ENCODE data around the gene MRPL10.

MRPL10 gene

GRCh38 chr17:47811709-47812108, 19.6 kb downstream of the MRPL10 start:
- DNase-seq, result no peak

- no peak for DNase-seq
These were observed 20.3 kb downstream of the MRPL10 start for GRCh38 chr17:47810901-47811635.

DNA sequence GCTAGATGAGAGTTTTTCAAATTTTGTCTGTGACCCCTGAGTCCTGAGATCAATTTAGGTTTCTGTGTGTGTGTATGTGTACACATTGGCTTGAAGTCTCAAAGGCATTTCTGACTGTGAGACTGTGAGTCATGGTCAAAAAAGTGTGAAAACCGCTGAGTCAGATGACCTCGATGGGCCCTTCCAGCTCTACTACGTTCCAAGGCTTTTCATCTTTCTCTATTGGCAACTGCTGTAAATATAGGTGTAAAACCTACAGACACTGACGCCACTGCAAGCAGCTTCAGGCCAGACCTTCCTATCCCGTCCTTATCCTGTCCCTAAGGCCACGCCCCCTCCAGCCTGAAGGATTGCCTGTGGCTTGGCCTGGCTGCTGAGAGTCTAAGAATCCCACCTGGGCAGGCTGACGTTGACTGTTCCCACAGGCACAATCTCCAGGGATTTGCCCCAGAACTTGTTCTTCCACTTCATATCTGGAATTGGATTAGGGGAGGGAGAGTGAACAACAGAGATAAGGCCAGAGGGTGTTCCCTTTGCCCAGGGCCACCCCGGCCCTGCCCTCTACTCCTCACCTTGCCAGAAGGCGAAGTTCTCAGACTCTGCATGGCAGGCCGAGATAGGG, 21.0 kb downstream of the MRPL10 start:
- DNase-seq, result no peak

DNA sequence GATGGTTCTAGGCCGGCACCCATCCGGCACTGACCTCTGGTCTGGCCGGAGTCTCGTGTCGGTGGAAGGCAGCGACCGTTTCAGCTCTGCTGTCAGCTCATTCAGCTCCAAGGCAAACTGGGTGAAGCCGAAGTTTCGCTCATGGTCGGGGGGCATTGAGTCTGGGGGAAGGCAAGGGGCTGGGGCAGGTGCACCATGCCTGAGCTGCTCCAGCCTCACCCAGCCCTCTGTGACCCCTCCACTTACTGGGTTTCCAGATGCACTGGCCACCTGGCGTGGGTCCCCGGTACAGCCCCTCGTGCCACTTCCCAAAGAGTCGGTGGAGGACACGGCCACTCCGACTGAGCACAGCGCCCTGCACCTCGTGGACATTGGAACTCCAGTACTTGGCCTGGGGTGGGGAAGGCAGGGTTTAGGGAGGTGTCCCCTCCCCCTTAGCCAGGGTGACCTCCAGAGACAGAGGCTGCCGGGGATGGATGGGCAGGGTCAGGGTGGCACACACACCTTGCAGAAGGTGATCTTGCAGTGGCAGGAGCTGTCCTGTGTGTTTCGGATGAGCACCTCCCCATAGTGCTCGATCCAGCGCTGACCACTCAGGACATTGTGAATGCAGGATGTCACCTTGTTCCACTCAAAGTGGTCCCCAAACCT, 22.4 kb downstream of the MRPL10 start:
- DNase-seq, result no peak

- no peak for DNase-seq
These were observed 23.1 kb downstream of the MRPL10 start for GRCh38 chr17:47808036-47808829.

DNA sequence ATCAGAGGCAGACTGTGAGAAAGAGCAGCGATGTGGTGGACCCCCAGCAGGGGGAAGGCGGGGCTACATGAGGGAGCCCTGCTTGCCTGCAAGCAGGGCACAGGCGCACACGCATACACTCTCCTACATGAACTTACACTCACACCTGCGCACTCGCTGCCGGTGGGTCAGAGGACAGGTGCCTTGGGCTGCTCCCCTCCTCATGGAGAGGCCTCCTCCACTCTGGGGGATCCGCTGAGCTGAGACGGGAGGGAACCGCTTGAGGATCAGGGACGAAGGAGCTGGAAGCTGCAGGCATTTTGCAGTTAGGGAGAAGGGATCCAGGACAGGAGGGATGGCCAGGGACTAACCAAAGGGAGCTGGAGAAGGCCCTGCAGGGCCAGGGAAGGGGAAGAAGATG, 23.9 kb downstream of the MRPL10 start:
- no peak for DNase-seq

DNA sequence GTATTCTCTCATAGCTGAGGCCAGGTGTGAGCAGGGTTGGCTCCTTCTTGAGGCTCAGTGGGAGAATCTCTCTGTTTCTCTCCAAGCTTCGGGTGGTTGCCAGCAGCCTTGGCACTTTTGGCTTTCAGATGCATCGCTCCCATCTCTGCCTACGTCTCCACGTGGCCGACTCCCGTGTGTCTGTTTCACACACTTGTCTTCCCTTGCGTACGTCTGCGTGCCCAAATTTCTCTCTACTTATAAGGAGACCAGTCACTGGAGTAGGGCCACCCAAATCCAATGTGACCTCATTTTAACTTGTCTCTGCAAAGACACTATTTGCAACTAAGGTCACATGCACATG, 24.5 kb downstream of the MRPL10 start:
- no peak for DNase-seq

- DNase-seq, result no peak
These were observed 25.1 kb downstream of the MRPL10 start for GRCh38 chr17:47806026-47806912.

GRCh38 chr17:47804461-47804860, 26.9 kb downstream of the MRPL10 start:
- no peak for DNase-seq

- no peak for DNase-seq
These were observed 27.6 kb downstream of the MRPL10 start for GRCh38 chr17:47803751-47804150.

- no peak for DNase-seq
These were observed 28.1 kb downstream of the MRPL10 start for GRCh38 chr17:47803201-47803600.

DNA sequence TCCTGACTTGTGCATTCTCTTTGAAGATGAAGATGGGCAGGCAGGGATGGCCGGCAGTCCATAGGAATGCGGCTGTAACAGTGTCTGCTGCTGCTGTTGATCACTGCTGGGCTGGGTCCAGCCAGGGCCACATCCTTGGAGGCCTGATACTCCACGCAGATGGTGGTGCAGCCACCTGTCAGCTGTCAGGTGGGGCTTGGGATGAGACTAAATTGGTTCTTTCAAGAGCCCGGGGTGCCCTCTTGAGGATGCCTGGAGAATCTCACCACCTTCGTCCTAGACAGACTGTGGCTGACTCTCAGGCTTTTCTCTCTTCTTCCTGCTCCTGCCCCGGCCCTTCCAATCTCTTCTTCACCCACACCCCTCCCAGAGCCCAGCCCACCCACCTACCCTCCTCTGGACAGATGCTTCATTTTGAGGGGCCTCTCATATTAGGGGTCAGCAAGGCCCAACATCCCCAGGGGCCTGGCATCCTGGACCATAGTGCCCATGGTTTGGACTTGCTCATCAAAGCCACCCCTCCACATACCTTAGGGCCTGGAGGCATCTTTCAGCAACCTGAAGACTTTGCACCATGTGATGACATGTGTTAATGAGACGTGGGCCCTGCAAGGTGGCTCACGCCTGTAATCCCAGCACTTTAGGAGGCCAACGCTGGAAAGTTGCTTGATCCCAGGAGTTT, 28.9 kb downstream of the MRPL10 start:
- DNase-seq, result peak; percentile 36

DNA sequence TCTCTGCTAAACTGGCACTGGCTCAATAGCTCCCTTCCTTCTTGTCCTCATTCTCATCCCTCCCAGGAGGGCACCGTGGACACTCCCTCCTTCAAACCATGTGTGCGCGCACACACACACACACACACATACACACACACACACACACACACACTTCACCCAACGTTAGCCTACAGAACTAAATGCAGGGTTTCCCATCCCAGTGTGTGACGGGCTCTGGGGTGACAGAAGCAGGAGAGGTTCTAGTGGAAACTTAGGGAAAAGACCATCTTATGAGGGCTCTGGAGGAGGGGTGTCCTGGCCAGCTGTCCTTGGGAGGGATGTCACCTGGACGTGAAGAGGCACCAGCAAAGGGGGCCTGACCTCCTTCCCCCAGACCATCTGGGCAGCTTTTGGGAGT, 29.4 kb downstream of the MRPL10 start:
- no peak for DNase-seq

GRCh38 chr17:47801176-47801765, 30.1 kb downstream of the MRPL10 start:
- DNase-seq, result no peak

GRCh38 chr17:47800686-47801085, 30.7 kb downstream of the MRPL10 start:
- no peak for DNase-seq

DNA sequence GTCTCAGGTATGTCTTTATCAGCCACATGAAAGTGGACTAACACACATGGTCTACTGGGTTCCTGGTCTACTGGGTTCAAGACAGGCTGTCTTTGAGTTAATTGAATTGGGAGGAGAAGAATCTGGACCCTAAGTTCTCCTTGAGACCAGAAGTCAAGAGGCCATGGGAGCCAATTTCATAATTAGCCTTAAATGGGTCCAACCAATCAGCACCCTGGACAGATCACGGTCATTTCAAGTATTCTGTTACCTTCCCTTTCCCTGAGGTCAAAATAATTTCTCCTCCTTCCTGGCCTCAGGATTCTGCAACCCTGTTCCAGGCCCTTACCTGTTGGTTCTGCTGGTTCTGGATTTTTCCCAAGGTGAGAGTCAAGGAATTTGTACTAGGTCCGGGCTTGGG, 33.5 kb downstream of the MRPL10 start:
- no peak for DNase-seq

DNA sequence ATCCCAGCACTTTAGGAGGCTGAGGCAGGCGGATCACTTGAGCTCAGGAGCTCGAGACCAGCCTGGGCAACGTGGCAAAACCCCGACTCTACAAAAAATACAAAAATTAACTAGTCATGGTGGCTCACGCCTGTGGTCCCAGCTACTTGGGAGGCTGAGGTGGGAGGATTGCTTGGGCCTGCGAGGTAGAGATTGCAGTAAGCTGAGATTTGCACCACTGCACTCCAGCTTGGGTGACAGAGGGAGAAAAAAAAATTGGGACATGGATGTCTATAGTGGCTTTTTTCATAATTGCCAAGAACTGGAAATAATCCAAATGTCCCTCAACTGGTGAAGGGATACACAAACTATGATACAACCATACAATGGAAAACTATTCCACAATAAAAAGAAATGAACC, 38.4 kb downstream of the MRPL10 start:
- no peak for DNase-seq

GRCh38 chr17:47792457-47792856, 38.9 kb downstream of the MRPL10 start:
- DNase-seq, result no peak

DNA sequence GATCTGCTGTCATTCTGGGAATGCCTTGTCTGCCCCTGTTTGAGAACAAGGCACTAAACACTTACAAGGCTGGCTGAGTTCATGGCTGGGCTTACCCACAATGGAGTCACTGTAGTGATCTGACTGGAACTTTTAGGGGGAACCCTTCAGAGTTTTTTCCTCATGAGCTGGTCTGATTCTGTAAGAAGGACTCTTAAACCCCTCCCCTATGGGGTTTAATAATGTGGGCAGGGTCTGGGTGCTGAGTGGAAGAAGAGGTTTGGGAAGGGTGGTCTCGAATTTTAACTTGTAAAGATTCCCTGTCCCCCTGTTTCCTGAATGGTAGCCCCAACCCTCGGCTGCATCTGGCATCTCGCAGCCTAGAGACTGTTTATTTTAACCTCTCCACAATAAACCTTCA, 40.3 kb downstream of the MRPL10 start:
- no peak for DNase-seq

DNA sequence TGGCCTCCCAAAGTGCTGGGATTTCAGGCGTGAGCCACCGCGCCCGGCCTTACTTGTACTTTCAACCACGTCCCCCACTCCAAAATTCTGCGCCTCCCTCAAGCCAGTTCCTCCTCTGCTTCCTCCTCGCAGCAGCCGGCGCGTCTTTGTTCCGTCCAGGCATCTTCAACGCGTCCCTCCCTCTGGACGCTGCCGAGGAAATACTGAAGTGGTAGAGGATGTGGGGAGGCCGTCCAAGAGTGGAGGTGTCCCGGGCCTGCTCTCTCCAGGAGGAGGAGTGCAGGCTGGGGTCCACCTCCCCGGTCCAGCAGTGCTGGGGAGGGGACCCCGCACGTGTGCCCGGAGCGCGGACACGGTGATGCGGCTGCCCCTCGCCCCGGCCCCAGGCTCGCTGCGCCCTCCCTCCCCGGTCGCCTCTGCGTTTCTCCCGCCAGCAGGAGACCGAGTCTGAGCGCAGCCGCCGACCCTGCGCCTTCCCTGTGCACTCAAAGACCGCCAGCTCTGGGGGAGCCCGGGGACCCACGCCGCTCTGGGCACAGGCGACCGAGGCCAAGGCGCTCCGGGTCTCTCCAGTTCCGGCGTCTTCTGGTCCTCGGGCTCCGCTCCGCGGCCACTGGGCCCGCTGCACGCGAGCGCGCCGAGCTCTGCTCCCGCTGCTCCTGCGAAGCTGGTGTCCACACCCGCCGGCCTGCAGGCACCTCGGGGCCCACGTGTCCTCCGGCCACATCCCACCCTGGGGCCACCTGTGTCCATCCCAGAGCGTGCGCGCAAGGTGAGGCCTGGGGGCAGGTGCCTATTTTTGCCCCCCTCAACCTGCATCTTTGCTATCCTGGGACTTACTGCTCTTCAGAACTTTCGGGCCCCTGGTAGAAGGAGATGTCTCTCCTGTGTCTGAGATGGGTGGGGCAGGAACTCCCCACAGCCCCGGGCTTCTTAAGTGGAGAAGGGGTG, 41.5 kb downstream of the MRPL10 start:
- DNase-seq, result peak; percentile 27

Measured in activated effector memory CD4-positive, alpha-beta T cell treated with Interleukin-2 at 50 U/mL for 16 hours (primary cell).